Measurements from ENCODE around the gene ZNF552.
"Not testable (repeated sequence)": the region's sequence is repeated elsewhere in the genome, so short reads cannot be mapped to it uniquely, and the experiment has no call there.

ZNF552 gene

DNA sequence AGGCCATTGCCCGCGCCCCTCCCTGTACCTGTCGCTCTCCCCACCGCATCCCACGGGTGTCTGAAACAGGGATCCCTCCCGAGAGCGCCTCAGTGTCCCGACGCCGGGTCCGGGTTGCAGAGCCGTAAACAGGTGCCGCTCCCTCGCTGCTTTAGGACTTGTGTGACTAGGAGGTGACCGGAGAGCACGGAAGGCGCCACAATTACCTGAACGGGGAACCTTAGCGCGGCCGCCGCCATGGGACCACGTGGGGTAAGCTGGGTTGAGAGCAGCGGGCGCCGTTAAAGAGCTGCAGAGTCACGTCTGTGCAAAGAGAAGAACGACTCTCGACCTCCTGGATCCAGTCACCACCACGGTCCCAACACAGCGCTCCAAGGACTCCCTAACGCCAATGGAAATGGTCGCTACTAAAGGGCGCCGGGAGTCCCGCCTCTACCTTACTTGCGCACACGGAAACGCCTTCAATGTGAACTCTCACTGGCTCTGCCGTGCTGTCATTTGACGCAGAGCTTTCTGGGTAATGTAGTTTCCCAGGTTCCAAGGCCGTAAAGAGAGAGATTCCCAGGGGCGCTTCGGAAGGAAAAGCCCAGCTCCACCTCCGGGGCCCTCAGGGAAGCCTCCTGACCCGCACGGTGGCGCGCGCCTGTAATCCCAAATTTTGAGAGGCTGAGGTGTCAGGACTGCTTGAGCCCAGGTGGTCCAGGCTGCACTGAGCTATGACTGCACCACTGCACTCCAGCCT, at the start of gene ZNF552:
Gene ZNF552 (minus strand): TSS at position 409 of the 742 bp plus-strand sequence. CDS start 170 bp downstream, at position 239.
- H3K9me3 ChIP-seq (ENCODE audit: control insufficient read depth in 5 of 5, low read length in 5 of 5) = no peaks in the 10 kb centered on the region
- peak within 1 kb of the TSS in 4 of 5 donors; percentile 88 to 96 (median 94) for H3K9ac ChIP-seq (ENCODE audit: low read length in 5 of 5)
- peaks cover 0 to 23% (median 8%) of the 10 kb centered on the region in 5 donors for H3K36me3 ChIP-seq (ENCODE audit: control insufficient read depth in 5 of 5, insufficient read depth in 5 of 5, low read length in 5 of 5)
- peaks cover 4 to 24% (median 19%) of the 10 kb centered on the region in 5 donors for H3K4me1 ChIP-seq (ENCODE audit: control insufficient read depth in 5 of 5, insufficient read depth in 5 of 5, low read length in 5 of 5)
- peak within 1 kb of the TSS; percentile 65 for H3K27ac ChIP-seq (ENCODE audit: low read depth, low read length)
- H3K4me3 ChIP-seq (ENCODE audit: low read depth in 1 of 5, low read length in 5 of 5) = peak within 1 kb of the TSS; percentile 91 to 99 (median 97)
- no peaks in the 10 kb centered on the region for H3K27me3 ChIP-seq (ENCODE audit: control insufficient read depth in 5 of 5, insufficient read depth in 4 of 5, low read length in 5 of 5)

DNA sequence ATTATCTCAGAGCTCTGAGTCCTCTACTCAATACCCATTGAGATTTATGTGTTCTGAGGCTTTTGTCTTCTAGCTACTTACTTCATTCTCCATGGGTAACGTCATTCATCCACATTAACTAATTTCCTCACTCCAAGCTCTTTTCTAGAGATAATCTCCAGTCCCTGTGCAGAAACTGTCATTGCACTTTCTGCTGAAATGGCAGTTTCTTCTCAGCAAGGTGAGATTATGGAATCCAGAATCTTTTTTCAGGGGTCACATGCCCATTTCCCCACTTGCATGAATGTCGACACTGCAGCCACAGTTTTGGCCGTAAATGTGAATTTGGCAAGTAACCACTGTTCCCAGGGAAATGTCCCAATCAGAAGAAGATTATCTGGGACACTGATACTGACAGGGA, 47.6 kb upstream of the ZNF552 start:
- Histone ChIP-seq H3K9me3 (ENCODE audit: control insufficient read depth in 5 of 5, low read length in 5 of 5) (peaks cover 10 to 49% (median 22%) of the 10 kb centered on the region in 5 donors), H3K36me3 (ENCODE audit: control insufficient read depth in 5 of 5, insufficient read depth in 5 of 5, low read length in 5 of 5) (peaks cover 28 to 92% (median 80%) of the 10 kb centered on the region in 5 donors), H3K4me3 (ENCODE audit: low read depth in 1 of 5, low read length in 5 of 5) (peak overlapping the region in 1 of 5 donors; percentile 17)
- not testable (repeated sequence) for H3K27ac ChIP-seq (ENCODE audit: low read depth, low read length); H3K9ac ChIP-seq (ENCODE audit: low read length in 5 of 5); H3K4me1 ChIP-seq (ENCODE audit: control insufficient read depth in 5 of 5, insufficient read depth in 5 of 5, low read length in 5 of 5); H3K27me3 ChIP-seq (ENCODE audit: control insufficient read depth in 5 of 5, insufficient read depth in 4 of 5, low read length in 5 of 5)

DNA sequence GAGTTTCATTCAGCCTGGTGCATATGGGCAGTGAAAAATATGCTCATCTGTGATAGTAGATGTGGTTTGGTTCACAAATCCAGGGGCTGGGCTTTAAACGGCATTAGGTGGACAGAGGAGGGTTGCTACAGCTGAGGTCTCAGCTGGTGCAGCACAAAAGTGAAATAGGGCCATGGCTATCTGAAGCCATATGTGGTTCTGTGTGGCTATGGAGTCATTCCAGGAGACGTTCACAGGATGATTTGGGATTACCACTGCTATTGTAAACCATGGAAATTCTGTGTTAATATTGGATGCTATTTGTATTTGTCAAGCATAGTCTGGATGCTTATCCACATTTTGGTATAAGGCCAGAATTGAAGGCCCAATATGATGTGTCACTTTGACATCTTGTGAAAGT, 39.4 kb upstream of the ZNF552 start:
- not testable (repeated sequence) for H3K27ac ChIP-seq (ENCODE audit: low read depth, low read length); H3K9me3 ChIP-seq (ENCODE audit: control insufficient read depth in 5 of 5, low read length in 5 of 5); H3K27me3 ChIP-seq (ENCODE audit: control insufficient read depth in 5 of 5, insufficient read depth in 4 of 5, low read length in 5 of 5); H3K4me3 ChIP-seq (ENCODE audit: low read depth in 1 of 5, low read length in 5 of 5); H3K9ac ChIP-seq (ENCODE audit: low read length in 5 of 5)
- peaks cover under 1 to 18% (median 11%) of the 10 kb centered on the region in 5 donors for H3K4me1 ChIP-seq (ENCODE audit: control insufficient read depth in 5 of 5, insufficient read depth in 5 of 5, low read length in 5 of 5)
- peaks cover 6 to 42% (median 27%) of the 10 kb centered on the region in 5 donors for H3K36me3 ChIP-seq (ENCODE audit: control insufficient read depth in 5 of 5, insufficient read depth in 5 of 5, low read length in 5 of 5)

GRCh38 chr19:57851812-57852603, 37.3 kb upstream of the ZNF552 start:
- peaks cover 0 to 27% (median 14%) of the 10 kb centered on the region in 5 donors for H3K36me3 ChIP-seq (ENCODE audit: control insufficient read depth in 5 of 5, insufficient read depth in 5 of 5, low read length in 5 of 5)
- not testable (repeated sequence) for H3K27me3 ChIP-seq (ENCODE audit: control insufficient read depth in 5 of 5, insufficient read depth in 4 of 5, low read length in 5 of 5); H3K9me3 ChIP-seq (ENCODE audit: control insufficient read depth in 5 of 5, low read length in 5 of 5); H3K9ac ChIP-seq (ENCODE audit: low read length in 5 of 5); H3K27ac ChIP-seq (ENCODE audit: low read depth, low read length); H3K4me3 ChIP-seq (ENCODE audit: low read depth in 1 of 5, low read length in 5 of 5)
- H3K4me1 ChIP-seq (ENCODE audit: control insufficient read depth in 5 of 5, insufficient read depth in 5 of 5, low read length in 5 of 5) = peaks cover 0 to 18% (median 11%) of the 10 kb centered on the region in 5 donors

DNA sequence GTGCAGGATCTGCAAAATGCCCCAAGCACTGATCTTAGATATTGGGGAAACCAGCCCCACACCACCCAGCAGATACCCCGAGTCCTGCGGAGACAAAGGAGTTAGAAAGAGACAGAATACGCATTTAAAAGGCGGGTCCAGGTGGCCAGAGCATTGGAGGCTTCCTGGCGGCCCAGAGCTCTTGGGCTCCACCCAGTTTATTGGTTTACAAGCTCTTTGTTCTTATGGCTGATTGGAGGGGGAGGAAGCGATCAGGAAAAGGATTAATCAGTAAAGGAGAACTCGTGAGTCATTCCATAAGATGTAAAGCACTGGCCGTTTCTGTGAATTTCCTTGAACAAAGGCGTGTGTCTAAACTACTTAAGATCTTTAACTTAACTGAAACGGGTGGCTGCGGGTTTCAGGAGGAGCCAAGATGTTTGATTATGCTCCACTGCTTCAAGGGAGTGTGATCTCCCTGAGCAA, 35.9 kb upstream of the ZNF552 start:
- peak overlapping the region; percentile 88 to 98 (median 92) for H3K9ac ChIP-seq (ENCODE audit: low read length in 5 of 5)

GRCh38 chr19:57849666-57850473, 35.2 kb upstream of the ZNF552 start, which contains the start of gene ZNF587:
Gene ZNF587, plus strand, starts transcription at chr19:57849859. Its CDS starts 180 bp downstream, at chr19:57850039.
- H3K27me3 ChIP-seq (ENCODE audit: control insufficient read depth in 5 of 5, insufficient read depth in 4 of 5, low read length in 5 of 5); H3K9me3 ChIP-seq (ENCODE audit: control insufficient read depth in 5 of 5, low read length in 5 of 5): not testable (repeated sequence)
- H3K4me1 ChIP-seq (ENCODE audit: control insufficient read depth in 5 of 5, insufficient read depth in 5 of 5, low read length in 5 of 5) = peaks cover 0 to 18% (median 11%) of the 10 kb centered on the region in 5 donors
- peak within 1 kb of the TSS; percentile 88 to 98 (median 92) for H3K9ac ChIP-seq (ENCODE audit: low read length in 5 of 5)
- peak within 1 kb of the TSS; percentile 63 for H3K27ac ChIP-seq (ENCODE audit: low read depth, low read length)
- peak within 1 kb of the TSS; percentile 82 to 94 (median 91) for H3K4me3 ChIP-seq (ENCODE audit: low read depth in 1 of 5, low read length in 5 of 5)
- H3K36me3 ChIP-seq (ENCODE audit: control insufficient read depth in 5 of 5, insufficient read depth in 5 of 5, low read length in 5 of 5) = peaks cover 0 to 12% (median 2%) of the 10 kb centered on the region in 5 donors

More for the DNA sequence above, 35.9 kb upstream of the ZNF552 start:
- peaks cover 0 to 13% (median 2%) of the 10 kb centered on the region in 5 donors for H3K36me3 ChIP-seq (ENCODE audit: control insufficient read depth in 5 of 5, insufficient read depth in 5 of 5, low read length in 5 of 5)
- H3K27ac ChIP-seq (ENCODE audit: low read depth, low read length) = no peak overlapping the region
- H3K4me1 ChIP-seq (ENCODE audit: control insufficient read depth in 5 of 5, insufficient read depth in 5 of 5, low read length in 5 of 5) = peaks cover 0 to 18% (median 11%) of the 10 kb centered on the region in 5 donors
- no peaks in the 10 kb centered on the region for H3K27me3 ChIP-seq (ENCODE audit: control insufficient read depth in 5 of 5, insufficient read depth in 4 of 5, low read length in 5 of 5)
- H3K4me3 ChIP-seq (ENCODE audit: low read depth in 1 of 5, low read length in 5 of 5) = peak overlapping the region; percentile 82 to 94 (median 91)
- no peaks in the 10 kb centered on the region for H3K9me3 ChIP-seq (ENCODE audit: control insufficient read depth in 5 of 5, low read length in 5 of 5)

GRCh38 chr19:57849162-57849665, 34.5 kb upstream of the ZNF552 start:
- H3K27ac ChIP-seq (ENCODE audit: low read depth, low read length); H3K9ac ChIP-seq (ENCODE audit: low read length in 5 of 5); H3K9me3 ChIP-seq (ENCODE audit: control insufficient read depth in 5 of 5, low read length in 5 of 5); H3K27me3 ChIP-seq (ENCODE audit: control insufficient read depth in 5 of 5, insufficient read depth in 4 of 5, low read length in 5 of 5): not testable (repeated sequence)
- Histone ChIP-seq H3K36me3 (ENCODE audit: control insufficient read depth in 5 of 5, insufficient read depth in 5 of 5, low read length in 5 of 5) (peaks cover 0 to 14% (median 2%) of the 10 kb centered on the region in 5 donors), H3K4me3 (ENCODE audit: low read depth in 1 of 5, low read length in 5 of 5) (peak overlapping the region; percentile 82 to 94 (median 91)), H3K4me1 (ENCODE audit: control insufficient read depth in 5 of 5, insufficient read depth in 5 of 5, low read length in 5 of 5) (peaks cover 0 to 18% (median 11%) of the 10 kb centered on the region in 5 donors)

GRCh38 chr19:57847164-57847563, 32.5 kb upstream of the ZNF552 start:
- Histone ChIP-seq H3K4me1 (ENCODE audit: control insufficient read depth in 5 of 5, insufficient read depth in 5 of 5, low read length in 5 of 5) (peaks cover 2 to 18% (median 11%) of the 10 kb centered on the region in 5 donors), H3K36me3 (ENCODE audit: control insufficient read depth in 5 of 5, insufficient read depth in 5 of 5, low read length in 5 of 5) (peaks cover 4 to 11% (median 7%) of the 10 kb centered on the region in 5 donors)
- not testable (repeated sequence) for H3K27me3 ChIP-seq (ENCODE audit: control insufficient read depth in 5 of 5, insufficient read depth in 4 of 5, low read length in 5 of 5); H3K9me3 ChIP-seq (ENCODE audit: control insufficient read depth in 5 of 5, low read length in 5 of 5); H3K27ac ChIP-seq (ENCODE audit: low read depth, low read length); H3K9ac ChIP-seq (ENCODE audit: low read length in 5 of 5); H3K4me3 ChIP-seq (ENCODE audit: low read depth in 1 of 5, low read length in 5 of 5)

- peak overlapping the region in 1 of 5 donors; percentile 87 for H3K9ac ChIP-seq (ENCODE audit: low read length in 5 of 5)
- peaks cover 0 to 10% (median 0%) of the 10 kb centered on the region in 5 donors for H3K27me3 ChIP-seq (ENCODE audit: control insufficient read depth in 5 of 5, insufficient read depth in 4 of 5, low read length in 5 of 5)
- peaks cover 16 to 33% (median 19%) of the 10 kb centered on the region in 5 donors for H3K36me3 ChIP-seq (ENCODE audit: control insufficient read depth in 5 of 5, insufficient read depth in 5 of 5, low read length in 5 of 5)
- H3K4me1 ChIP-seq (ENCODE audit: control insufficient read depth in 5 of 5, insufficient read depth in 5 of 5, low read length in 5 of 5) = peaks cover 0 to 11% (median 0%) of the 10 kb centered on the region in 5 donors
- H3K9me3 ChIP-seq (ENCODE audit: control insufficient read depth in 5 of 5, low read length in 5 of 5) = peaks cover 0 to 6% (median 0%) of the 10 kb centered on the region in 5 donors
- H3K4me3 ChIP-seq (ENCODE audit: low read depth in 1 of 5, low read length in 5 of 5) = no peak overlapping the region
- H3K27ac ChIP-seq (ENCODE audit: low read depth, low read length) = no peak overlapping the region
Observed at GRCh38 chr19:57841122-57841763, 26.5 kb upstream of the ZNF552 start.

Measured in subcutaneous abdominal adipose tissue (tissue), 5 donors.